ENCODE data around the gene UPF1.
"Not testable (repeated sequence)": the region's sequence is repeated elsewhere in the genome, so short reads cannot be mapped to it uniquely, and the experiment has no call there.

UPF1 gene

DNA sequence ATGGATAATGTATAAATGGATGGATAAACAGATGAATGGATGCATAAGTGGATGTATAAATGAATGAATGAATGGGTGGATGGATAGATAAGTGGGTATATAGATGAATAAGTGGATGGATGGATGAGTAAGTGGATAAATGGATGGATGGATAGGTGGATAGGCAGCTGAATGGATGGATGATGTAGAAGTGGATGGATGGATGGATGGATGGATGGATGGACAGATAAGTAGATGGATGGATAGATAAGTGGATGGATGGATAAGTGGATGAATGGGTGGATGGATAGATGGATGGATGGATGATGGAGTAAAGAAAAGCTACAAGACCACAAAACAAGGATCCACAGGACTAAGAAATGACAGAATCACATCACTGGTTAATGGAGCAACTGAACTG, 31.7 kb upstream of the UPF1 start:
- DNase-seq, result no peak

DNA sequence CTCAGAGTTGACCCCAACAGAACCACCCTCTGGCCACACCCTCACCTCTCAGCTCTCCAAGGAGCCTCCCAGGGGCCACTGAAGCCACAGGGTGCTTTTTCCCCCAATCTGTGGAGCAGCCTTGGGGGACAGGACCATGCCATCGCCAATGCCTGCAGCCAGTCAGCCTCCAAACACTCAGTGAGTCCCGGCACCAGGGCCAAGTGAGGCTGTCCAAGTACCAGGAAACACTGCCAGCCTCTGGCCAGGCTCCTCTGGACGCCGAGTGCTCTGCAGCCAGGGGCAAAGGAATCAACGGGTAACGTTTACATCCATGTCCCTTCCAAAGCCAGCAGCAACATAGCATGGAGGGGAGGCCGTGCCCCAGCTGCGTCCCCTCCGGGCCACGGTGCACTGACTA, 31.1 kb upstream of the UPF1 start:
- no peak for DNase-seq

DNA sequence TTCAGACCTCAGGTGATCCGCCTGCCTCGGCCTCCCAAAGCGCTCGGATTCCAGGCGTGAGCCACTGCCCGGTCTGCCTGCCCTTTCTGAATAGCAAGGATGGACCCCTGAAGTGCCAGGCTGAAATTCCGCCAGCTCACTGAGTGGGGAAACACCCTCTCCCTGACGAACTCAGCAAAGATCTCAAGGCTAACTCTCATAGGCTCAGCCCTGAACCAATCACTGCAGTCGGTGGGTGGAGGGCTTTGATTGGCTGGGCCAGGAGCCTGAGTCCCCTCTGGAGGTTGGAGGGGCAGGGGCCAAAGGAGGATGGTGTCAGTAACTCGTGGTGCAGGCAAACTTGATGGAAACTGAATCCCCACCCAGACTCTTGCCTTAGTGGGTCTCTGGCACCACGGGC, 29.4 kb upstream of the UPF1 start:
- DNase-seq, result no peak

DNA sequence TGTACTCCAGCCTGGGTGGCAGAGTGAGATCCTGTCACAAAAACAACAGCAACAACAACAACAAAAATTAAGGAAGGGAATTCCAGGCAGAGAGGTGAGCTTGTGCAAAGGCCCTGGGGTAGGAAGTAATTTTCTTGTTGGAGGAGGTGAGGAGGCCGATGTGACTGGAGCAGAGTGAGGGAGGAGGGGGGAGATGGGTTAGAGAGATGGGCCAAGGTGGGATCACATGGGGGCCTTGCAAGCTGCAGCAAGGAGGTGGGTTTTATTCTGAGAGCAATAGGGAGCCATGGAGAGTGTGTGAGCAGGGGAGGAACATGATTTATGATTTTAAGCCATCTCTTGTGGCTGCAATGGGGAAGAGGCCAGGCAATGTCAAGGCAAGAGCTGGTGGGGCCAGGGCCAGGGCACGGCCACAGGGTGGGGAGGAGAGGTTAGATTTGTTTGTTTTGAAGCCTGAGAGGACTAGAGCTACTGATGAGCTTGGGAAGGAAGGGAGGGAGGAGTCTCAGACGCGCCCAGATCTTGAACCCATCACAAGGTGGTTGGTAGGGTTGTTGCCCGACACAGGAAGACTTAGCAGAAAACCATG, 28.1 kb upstream of the UPF1 start:
- DNase-seq, result no peak

DNA sequence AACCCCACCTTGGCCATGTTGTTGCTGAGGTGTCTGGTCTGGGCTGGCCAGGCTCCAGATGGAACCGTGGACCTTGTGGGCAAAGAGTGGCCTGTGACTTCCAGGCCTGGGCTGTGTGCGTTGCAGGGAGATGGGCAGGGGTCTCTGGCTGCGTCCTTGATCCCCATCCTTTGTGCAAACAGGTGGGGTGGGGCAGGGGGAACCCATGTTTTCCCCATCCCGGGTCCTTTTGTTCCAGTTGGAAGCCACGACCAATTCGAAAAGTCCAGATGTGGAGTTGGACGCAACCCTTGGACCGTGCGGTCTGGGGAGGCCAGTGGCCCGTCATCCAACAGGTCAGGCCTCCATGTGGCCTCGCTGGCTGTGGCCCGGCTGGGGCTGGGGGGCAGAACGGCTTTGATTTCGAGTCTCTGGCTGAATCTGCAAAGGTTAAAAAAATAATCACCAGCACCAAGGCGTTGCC, 27.6 kb upstream of the UPF1 start:
- no peak for DNase-seq

DNA sequence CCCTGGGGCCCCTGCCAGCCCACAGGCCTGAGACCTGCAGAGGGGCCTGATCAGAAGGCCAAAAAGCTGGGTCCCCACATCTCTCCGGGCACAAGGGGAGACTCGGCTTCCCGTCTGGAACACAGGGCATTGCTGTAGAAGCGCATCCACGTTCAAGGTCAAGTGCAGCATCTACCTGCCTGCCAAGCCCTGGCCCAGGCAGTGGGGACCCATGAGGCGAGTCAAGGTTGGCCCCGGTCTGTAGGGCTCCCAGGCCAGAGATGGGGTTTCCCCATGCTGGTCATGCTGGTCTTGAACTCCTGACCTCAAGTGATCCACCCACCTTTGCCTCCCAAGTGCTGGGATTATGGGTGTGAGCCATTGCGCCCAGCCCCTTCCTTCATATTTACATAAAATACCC, 27.1 kb upstream of the UPF1 start:
- no peak for DNase-seq

DNA sequence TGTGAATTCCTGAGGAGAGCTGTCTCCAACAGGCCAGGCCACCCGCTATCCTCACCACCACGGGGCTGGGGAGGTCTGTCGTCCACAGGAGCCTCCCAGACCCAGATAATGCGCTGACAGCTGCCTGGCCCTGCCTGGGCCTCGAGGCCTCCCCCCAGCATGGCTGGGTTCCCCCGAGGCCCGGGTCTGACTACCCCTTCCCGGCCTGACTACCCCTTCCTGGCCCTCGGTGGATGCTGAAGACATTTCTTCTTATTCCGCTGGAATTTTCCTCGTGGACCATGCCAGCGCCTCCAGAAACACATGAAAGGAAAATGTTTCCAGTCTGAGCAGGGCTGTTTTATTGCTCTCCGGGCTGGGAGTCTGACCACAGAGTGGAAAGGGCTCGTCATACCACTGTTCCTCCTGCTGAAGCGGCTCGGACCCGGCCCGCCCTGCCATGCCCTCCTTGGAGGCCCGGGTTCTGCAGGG, 23.9 kb upstream of the UPF1 start:
- DNase-seq, result no peak

DNA sequence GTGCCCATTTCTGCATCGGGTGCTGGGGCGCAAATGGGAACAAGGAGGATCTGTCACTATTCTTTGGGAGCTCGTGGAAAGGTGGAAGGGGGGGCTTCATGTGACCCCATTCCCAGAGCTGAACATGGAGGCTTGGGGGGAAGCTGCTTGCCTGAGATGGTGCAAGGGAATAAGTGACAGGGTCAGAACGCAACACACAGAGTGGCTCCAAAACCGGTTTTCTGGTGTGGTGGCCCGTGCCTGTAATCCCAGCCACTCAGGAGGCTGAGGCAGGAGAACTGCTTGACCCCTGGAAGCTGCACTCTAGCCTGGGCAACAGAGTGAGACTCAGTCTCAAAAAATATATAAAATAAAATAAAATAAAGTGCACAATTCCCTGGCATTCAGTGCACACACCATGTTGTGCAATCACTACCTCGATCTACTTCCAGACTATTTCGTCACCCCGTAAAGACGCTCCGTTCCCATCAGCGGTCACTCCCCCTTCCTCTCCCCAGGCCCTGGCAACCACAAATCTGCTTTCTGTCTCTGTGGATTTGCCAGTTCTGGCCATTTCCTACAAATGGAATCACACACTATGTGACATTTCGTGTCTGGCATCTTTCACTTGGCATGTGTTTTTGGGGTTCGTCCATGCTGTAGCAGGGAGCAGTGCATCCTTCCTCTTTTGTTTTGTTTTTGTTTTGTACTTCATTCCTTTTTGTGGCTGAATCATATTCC, 22.4 kb upstream of the UPF1 start:
- no peak for DNase-seq

DNA sequence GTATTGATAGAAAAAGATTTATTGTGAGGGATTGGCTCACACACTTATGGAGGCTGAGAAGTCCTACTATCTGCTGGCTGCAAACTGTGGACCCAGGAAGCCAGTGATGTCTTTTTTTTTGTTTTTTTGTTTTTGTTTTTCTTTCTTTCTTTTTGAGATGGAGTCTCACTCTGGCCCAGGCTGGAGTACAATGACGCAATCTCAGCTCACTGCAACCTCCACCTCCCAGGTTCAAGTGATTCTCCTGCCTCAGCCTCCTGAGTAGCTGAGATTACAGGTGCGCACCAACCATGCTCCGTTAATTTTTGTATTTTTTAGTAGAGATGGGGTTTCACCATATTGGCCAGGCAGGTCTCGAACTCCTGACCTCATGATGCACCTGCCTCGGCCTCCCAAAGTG, 20.1 kb upstream of the UPF1 start:
- not testable (repeated sequence) for DNase-seq

DNA sequence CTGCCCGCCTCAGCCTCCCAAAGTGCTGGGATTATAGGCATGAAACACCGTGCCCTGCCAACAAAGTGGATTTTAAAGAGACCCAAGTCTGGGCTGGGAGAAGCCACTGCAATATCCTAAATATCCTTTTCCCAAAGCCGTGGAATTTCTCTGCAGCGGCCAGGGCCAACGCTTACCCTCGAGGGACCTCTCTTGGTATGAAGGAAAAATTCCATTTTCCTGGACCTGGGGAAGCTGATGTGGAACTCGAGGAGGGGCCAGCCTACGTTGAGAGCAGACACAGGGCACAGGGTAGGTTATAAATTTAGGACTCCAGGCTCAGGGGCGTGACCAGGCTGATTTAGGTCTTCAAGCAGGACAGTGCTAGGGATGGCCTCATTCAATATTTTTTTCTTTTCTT, 17.7 kb upstream of the UPF1 start:
- no peak for DNase-seq

DNA sequence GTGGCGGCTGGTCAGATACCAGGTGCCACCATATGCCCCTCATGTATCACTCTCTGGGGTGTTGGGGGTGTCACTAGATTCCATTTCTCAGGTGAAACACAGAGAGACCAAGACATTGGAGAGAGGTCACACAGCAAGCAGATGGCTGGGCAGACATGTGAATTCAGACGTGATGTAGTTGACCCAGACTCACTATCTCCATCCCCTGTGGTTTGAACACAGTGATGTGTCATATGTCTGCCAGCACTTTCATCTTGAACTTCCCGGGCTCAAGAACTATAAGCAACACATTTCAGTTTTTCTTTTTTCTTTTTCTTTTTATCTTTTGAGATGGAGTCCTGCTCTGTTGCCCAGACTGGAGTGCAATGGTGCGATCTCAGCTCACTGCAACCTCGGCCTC, 16.1 kb upstream of the UPF1 start:
- no peak for DNase-seq

DNA sequence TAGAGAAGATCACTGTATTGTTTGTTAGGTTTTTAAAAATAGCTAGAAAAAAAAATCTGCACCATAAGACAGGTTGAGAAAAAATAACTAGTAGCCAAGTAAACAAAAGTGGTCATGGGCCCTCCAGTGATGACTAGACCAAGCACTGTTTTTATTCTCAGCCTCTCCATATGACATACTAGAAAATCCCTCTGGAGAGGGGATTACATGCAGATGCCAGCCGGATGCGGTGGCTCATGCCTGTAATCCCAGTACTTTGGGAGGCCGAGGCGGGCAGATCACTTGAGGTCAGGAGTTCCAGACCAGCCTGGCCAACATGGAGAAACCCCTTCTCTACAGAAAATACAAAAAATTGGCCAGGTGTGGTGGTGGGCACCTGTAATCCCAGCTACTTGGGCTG, 15.1 kb upstream of the UPF1 start:
- not testable (repeated sequence) for DNase-seq

DNA sequence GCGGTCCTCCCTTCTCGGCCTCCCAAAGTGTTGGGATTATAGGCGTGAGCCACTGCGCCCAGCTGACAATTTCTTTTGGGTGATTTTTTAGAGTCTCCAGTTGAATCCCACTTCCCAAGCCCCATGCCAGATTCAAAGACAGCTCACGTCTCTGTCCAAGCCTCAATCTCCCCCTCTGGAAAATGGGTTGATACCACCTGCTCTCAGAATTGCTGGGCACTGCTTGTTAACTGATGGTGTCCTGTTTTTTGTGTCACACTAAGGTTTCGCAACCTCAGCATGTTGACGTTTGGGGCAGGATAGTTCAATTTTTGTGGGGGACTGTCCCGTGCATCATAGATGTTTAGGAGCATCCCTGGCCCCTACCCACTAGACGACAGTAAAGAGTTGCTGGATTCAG, 14.2 kb upstream of the UPF1 start:
- DNase-seq, result no peak

DNA sequence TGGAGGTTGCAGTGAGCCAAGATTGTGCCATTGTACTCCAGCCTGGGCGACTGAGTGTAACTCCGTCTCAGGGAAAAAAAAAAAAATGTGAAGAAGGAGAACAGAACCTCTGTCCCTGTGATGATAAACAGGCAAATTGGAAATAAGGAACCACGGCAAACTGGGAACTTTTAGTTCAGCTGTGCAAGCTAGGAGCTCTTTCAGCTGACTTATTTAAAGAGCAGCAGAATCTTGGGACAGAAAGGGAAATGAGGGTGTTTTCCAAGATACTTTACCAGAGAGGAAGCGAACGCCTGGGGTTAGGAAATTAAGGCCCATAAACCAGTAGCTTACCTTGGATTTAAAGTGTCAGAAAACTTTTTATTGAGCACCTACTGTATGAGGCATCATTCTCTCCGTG, 3.0 kb upstream of the UPF1 start:
- no peak for DNase-seq

DNA sequence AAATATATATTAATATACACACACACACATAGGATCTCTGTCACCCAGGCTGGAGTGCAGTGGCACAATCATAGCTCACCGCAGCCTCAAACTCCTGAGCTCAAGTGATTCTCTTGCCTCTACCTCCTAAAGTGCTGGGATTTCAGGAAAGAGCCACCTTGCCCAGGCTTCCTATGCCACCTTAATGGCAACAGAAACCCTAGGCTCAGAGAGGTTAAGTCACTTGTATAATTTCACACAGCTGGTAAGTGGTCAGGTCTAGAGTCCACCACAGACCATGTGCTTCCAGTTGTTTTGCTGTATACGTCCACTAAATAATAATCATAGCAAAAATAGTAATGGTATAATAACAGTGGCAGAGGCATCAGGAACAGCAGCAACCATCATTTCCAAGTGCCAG, 1.3 kb upstream of the UPF1 start:
- no peak for DNase-seq

DNA sequence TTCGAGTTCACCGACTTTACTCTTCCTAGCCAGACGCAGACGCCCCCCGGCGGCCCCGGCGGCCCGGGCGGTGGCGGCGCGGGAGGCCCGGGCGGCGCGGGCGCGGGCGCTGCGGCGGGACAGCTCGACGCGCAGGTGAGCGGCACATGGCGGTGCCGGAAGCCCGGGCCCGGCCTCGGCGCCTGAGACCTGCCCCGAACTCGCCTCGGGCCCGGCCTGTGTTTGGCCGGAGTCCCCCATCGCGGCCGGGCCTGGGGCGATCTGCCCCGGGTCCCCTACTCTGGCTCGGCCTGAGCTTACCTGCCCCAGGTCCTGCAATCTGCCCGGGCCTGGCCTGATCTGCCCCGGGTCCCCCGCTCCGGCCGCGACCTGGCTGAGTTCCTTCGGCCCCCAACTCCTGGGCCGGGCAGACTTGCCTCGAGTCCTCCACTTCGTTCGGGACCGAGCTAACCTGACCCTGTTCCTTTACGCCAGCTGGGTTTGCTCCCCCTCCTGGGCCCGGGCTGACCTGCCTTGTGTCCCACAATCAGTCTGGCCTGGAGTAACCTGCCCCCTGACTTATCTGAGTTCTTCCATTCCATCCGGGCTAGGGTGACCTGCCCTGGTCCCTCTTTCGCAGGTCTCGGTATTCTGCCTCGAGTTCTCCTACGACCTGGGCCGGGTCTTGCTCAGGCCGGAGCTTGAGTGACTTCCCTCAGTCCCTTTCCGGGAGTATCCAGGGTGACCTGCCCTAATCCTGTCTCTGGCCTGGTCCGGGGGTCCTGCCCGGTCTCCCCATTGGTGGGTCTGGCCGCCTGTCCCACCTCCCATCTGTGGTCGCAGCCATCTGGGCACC, 764 bp downstream of the UPF1 start:
- DNase-seq, result no peak

DNA sequence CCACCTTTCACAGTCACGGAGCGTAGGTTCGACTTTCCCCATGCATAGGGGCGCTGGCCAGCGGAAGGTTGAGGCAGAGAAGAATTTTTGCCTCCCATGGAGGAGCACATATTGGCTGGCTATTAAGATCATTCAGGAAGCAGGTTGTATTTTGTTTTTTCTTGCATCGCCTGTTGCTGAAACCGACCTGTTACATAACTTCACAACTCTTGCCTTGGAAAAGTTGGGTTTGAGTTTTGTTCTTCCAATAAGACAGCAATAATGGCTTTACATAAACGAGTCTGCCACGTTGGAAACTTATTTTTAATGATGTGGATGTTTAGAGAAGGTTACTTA, 1.4 kb downstream of the UPF1 start:
- DNase-seq, result no peak

DNA sequence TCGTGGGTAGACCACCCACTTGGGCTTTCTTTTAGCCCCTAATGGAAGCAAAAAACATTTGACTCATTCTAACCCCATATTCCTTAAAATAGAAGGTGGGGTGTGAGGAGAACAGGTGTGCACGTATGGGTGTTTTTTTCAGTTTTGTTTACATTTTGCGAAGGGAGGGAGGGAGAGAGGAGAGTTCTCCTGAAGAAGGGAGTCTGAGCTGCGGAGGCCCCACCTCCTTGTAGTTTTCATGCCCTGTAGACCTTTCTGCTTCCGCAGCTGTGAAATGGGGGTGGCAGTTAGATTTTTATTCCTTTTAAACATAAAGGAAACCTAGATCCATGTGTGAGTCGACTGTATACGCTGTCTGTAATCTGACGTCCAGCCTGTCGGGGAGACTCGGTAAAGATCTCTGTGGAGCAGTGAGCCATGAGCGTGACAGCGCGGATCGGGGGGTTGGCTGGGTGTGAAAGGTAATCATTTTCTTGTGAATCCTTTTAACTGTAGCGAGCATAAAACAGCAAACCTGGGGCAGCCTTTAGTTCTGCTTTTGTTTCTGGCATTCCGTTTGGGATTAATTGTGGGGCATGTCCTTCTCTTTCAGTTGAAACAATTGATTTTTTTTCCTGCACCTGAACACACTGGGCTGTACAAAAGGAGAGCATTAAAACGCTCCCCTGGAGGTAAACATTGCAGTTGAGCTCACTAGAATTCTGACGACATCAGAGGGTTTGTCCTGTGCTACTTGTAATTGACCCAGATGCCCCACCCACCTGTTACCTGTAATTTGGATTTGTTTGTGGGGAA, 2.3 kb downstream of the UPF1 start:
- DNase-seq, result no peak

DNA sequence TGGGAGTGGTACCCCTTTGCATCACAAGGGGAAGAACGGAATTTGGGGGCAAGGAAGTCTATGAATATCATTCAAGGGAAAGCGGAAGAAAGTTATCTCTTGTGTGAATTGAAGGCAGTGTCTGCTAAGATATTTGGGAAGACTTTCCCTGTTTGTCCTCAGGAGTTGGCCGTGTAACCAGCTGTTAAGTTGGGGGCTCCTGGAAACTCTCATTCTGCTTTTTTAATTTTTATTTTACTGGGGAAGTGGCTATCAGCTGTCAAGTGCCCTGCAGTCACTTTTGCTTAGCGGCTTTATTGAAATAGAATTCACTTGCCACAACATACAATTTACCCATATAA, 2.9 kb downstream of the UPF1 start:
- DNase-seq, result no peak

DNA sequence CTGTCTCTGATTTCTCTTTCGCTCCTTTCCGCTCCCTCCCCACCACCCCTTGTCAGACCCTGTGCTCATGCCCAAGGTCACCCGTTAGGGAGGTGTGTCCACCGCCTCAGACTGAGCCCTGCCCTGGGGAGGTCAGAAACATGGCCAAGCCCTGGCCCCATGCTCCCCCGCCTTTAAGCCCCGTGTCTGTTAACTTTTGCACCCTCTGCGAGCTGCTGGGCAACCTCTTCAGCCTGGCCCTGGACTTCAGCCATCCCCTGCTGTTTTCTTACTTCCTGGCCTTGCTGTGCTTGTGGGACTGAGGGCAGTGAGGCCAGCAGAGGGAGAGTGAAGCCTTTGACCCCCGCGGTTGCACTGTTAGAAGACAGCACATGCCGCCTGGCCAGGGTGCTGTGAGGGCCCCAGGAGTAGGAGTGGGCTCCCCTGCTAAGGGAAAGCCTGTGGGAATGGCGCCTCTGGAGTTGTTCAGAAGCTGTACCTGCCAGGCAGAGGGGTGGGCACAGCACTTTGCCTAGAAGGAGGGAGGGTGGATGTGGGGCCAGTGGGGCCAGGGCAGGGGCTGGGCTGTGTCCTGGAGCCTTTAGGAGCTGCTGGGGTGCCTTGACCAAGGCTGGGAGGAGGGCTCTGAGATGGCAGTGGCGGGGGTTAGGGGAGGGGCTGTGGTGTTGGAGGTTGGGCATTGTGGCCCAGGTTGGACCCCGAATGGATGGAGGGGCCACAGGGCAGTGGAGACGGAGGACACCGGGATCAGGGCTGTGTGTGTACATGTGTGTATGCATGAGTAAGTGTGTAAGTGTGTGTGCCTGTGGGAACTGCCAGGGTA, 7.9 kb downstream of the UPF1 start:
- no peak for DNase-seq

DNA sequence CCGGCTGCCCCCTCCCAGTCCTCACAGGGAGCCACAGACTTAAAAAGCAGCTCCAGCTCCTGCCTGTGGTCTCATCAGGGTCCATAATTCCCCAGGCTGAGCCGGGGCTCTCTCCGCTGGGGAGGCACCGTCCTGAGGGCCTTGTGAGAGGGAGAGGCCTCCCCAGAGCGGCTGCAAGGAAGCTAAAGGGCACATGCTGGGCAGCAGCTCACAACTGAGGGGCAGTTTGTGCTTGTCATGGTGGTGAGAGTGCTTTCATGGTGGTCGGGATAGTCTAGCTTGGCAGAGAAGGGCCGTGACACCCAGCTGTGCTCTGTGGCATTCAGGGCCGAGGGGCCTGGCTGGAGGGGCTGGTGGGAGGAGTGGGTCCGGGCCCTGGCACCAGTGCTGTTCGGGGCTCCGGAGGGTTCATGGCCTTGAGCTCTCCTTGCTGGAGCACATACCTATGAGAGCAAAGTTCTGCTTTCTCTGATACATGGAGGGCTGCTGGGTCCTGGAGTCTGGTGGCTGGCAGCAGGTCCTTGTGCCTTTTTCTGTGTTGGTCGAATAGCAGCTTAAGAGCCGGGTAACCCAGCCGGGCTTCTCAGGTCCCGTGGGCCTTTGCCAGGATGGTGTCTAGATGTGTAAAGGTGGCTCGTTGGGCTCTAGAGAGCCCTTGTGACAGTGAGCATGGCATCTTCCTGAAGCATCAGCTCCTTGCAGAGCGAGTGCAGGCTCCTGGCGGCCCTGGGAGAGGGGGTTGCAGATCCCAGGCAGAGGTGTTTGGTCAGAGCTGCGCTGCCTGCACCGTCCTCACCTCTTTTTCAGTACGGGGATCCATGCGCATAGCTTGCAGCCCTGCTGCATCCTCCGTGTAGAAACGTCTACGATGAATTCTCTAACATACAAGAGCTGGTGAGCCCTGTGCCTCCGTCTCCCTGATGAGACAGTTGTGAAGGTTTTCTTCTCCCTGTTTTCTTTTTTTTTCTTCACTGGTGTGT, 8.8 kb downstream of the UPF1 start:
- no peak for DNase-seq
